ENCODE data around the gene PNPLA7.

PNPLA7 gene

GRCh38 chr9:137449931-137450538, 100.2 kb downstream of the PNPLA7 start:
- no peak for DNase-seq (ENCODE audit: low read depth)
- no peak overlapping the region for H3K4me3 ChIP-seq (ENCODE audit: control insufficient read depth, low read depth, low read length)

GRCh38 chr9:137449081-137449844, 100.9 kb downstream of the PNPLA7 start:
- no peak for DNase-seq (ENCODE audit: low read depth)
- H3K4me3 ChIP-seq (ENCODE audit: control insufficient read depth, low read depth, low read length): no peak overlapping the region
- no peak for TF ChIP-seq CTCF (conservative IDR thresholded peaks at IDR 0.05; ENCODE audit: control insufficient read depth, insufficient read depth, low read depth, low read length)

More at GRCh38 chr9:137449931-137450538, 100.2 kb downstream of the PNPLA7 start:
- TF ChIP-seq CTCF (conservative IDR thresholded peaks at IDR 0.05; ENCODE audit: control insufficient read depth, insufficient read depth, low read depth, low read length): no peak

- DNase-seq (ENCODE audit: low read depth): no peak
- TF ChIP-seq CTCF (conservative IDR thresholded peaks at IDR 0.05; ENCODE audit: control insufficient read depth, insufficient read depth, low read depth, low read length): no peak
- no peak overlapping the region for H3K4me3 ChIP-seq (ENCODE audit: control insufficient read depth, low read depth, low read length)
Measured at GRCh38 chr9:137448602-137448962, 101.6 kb downstream of the PNPLA7 start.

- DNase-seq (ENCODE audit: low read depth): no peak
- no peak overlapping the region for H3K4me3 ChIP-seq (ENCODE audit: control insufficient read depth, low read depth, low read length)
- no peak for TF ChIP-seq CTCF (conservative IDR thresholded peaks at IDR 0.05; ENCODE audit: control insufficient read depth, insufficient read depth, low read depth, low read length)
Measured at GRCh38 chr9:137447722-137448601, 102.2 kb downstream of the PNPLA7 start.

- TF ChIP-seq CTCF (conservative IDR thresholded peaks at IDR 0.05; ENCODE audit: control insufficient read depth, insufficient read depth, low read depth, low read length): no peak
- no peak overlapping the region for H3K4me3 ChIP-seq (ENCODE audit: control insufficient read depth, low read depth, low read length)
- DNase-seq (ENCODE audit: low read depth): peak; percentile 35
Measured at GRCh38 chr9:137446851-137447471, 103.2 kb downstream of the PNPLA7 start.

- no peak for TF ChIP-seq CTCF (conservative IDR thresholded peaks at IDR 0.05; ENCODE audit: control insufficient read depth, insufficient read depth, low read depth, low read length)
- peak; percentile 25 for DNase-seq (ENCODE audit: low read depth)
- no peak overlapping the region for H3K4me3 ChIP-seq (ENCODE audit: control insufficient read depth, low read depth, low read length)
Measured at GRCh38 chr9:137445930-137446431, 104.2 kb downstream of the PNPLA7 start.

All from fibroblast of mammary gland (primary cell).